GM23338 (cell line): Measurements from ENCODE around the gene THEM5.

Source experiments
- CREB1 ChIP-seq: fragments of 250-450 bp; sonication (Bioruptor Pico); IDR thresholded peaks from 2 replicates; pipeline ENCODE4 v1.5.0; 2020; ENCODE audit warnings: low read depth, mild to moderate bottlenecking, moderate library complexity
- EZH2 ChIP-seq: fragments of 200-600 bp; sonication (generic); IDR thresholded peaks from one replicate; pipeline ENCODE4 v1.8.0; 2017; ENCODE audit warnings: antibody characterized with exemption, mild to moderate bottlenecking, low read depth; ENCODE audit not compliant: unreplicated experiment
- EZH2phosphoT487 ChIP-seq: fragments of 200-600 bp; sonication (generic); IDR thresholded peaks from one replicate; pipeline ENCODE4 v1.8.1; 2018; ENCODE audit warnings: antibody characterized with exemption; ENCODE audit not compliant: unreplicated experiment
- JUNB ChIP-seq: IDR thresholded peaks from one replicate; pipeline ENCODE4 v1.6.1; 2016; ENCODE audit warnings: antibody characterized with exemption; ENCODE audit not compliant: unreplicated experiment
- NANOG ChIP-seq: IDR thresholded peaks from 2 replicates; pipeline ENCODE4 v1.6.1; 2016; ENCODE audit warnings: antibody characterized with exemption, borderline replicate concordance
- POLR2AphosphoS5 ChIP-seq: IDR thresholded peaks from 2 replicates; pipeline ENCODE4 v1.6.1; 2016; ENCODE audit warnings: antibody characterized with exemption, low read depth
- STAT1 ChIP-seq: IDR thresholded peaks from one replicate; pipeline ENCODE4 v1.6.1; 2016; ENCODE audit warnings: antibody characterized with exemption; ENCODE audit not compliant: unreplicated experiment
- ZNF331 ChIP-seq: fragments of 250-450 bp; sonication (Bioruptor Pico); IDR thresholded peaks from 2 replicates; pipeline ENCODE4 v1.5.0; 2020; ENCODE audit warnings: low read depth, mild to moderate bottlenecking, moderate library complexity
- TF ChIP-seq, protein P1 (sequence below), 2 experiments: fragments of 200-600 bp in 1 of 2; sonication (generic) in 1 of 2; conservative IDR thresholded peaks; 2 replicates each; pipeline versions ENCODE4 v1.5.1 to v1.6.1; 2016 to 2017; ENCODE audit warnings: antibody characterized with exemption in 2 of 2, low read depth in 2 of 2, mild to moderate bottlenecking in 2 of 2, moderate library complexity in 1 of 2
- TF ChIP-seq, protein P2 (sequence below): IDR thresholded peaks from one replicate; pipeline ENCODE4 v1.6.1; 2018; ENCODE audit warnings: antibody characterized with exemption; ENCODE audit not compliant: unreplicated experiment

DNA sequence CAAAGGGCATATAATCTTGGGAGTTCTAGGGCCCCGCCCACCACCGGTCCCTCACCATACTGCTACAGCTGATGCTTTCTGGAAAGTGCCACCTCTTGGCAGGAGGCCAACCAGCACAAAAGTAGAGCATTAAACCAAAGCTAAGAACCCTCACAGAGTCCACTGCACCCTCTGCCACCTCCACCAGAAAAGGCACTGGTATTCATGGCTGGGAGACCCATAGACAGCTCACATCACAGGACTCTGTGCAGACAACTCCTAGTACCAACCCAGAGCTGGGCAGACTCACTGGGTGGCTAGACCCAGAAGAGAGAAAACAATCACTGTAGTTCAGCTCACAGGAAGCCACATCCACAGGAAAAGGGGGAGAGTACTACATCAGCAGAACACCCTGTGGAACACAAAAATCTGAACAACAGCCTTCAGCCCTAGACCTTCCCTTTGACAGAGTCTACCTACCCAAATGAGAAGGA, 45.0 kb upstream of the THEM5 start:
- TF ChIP-seq EZH2: no peak
- TF ChIP-seq, protein P1, sequence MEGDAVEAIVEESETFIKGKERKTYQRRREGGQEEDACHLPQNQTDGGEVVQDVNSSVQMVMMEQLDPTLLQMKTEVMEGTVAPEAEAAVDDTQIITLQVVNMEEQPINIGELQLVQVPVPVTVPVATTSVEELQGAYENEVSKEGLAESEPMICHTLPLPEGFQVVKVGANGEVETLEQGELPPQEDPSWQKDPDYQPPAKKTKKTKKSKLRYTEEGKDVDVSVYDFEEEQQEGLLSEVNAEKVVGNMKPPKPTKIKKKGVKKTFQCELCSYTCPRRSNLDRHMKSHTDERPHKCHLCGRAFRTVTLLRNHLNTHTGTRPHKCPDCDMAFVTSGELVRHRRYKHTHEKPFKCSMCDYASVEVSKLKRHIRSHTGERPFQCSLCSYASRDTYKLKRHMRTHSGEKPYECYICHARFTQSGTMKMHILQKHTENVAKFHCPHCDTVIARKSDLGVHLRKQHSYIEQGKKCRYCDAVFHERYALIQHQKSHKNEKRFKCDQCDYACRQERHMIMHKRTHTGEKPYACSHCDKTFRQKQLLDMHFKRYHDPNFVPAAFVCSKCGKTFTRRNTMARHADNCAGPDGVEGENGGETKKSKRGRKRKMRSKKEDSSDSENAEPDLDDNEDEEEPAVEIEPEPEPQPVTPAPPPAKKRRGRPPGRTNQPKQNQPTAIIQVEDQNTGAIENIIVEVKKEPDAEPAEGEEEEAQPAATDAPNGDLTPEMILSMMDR (conservative IDR thresholded peaks at IDR 0.05; ENCODE audit: low read depth in 2 of 2): no peak
- TF ChIP-seq POLR2AphosphoS5: no peak
- no peak for TF ChIP-seq STAT1
- no peak for TF ChIP-seq NANOG
- no peak for TF ChIP-seq EZH2phosphoT487
- TF ChIP-seq, protein P2, sequence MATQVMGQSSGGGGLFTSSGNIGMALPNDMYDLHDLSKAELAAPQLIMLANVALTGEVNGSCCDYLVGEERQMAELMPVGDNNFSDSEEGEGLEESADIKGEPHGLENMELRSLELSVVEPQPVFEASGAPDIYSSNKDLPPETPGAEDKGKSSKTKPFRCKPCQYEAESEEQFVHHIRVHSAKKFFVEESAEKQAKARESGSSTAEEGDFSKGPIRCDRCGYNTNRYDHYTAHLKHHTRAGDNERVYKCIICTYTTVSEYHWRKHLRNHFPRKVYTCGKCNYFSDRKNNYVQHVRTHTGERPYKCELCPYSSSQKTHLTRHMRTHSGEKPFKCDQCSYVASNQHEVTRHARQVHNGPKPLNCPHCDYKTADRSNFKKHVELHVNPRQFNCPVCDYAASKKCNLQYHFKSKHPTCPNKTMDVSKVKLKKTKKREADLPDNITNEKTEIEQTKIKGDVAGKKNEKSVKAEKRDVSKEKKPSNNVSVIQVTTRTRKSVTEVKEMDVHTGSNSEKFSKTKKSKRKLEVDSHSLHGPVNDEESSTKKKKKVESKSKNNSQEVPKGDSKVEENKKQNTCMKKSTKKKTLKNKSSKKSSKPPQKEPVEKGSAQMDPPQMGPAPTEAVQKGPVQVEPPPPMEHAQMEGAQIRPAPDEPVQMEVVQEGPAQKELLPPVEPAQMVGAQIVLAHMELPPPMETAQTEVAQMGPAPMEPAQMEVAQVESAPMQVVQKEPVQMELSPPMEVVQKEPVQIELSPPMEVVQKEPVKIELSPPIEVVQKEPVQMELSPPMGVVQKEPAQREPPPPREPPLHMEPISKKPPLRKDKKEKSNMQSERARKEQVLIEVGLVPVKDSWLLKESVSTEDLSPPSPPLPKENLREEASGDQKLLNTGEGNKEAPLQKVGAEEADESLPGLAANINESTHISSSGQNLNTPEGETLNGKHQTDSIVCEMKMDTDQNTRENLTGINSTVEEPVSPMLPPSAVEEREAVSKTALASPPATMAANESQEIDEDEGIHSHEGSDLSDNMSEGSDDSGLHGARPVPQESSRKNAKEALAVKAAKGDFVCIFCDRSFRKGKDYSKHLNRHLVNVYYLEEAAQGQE: no peak
- TF ChIP-seq CREB1: no peak
- no peak for TF ChIP-seq JUNB
- no peak for TF ChIP-seq ZNF331
